Osteocyte (in vitro differentiated cells): Measurements from ENCODE around the gene IPPK. TPM values are rescaled to one million over a fixed set of nuclear protein-coding genes. Genes with fewer than 3 reads are reported as not detected.
A peak's percentile ranks its signal among the peaks of the same experiment; 100 is the strongest.

Experiments
- DNase-seq: peaks from one replicate; pipeline ENCODE4 v3.0.0; 2021; ENCODE audit warnings: mixed read lengths; ENCODE audit not compliant: unreplicated experiment; ENCODE audit errors: extremely low spot score
- H3K27ac Mint-ChIP-seq: one replicate; pipeline ENCODE4 v1.8.0; 2021; ENCODE audit warnings: mild to moderate bottlenecking, mixed read lengths; ENCODE audit not compliant: unreplicated experiment
- H3K27me3 Mint-ChIP-seq: one replicate; pipeline ENCODE4 v1.8.0; 2021; ENCODE audit warnings: mixed read lengths; ENCODE audit not compliant: unreplicated experiment
- H3K36me3 Mint-ChIP-seq: one replicate; pipeline ENCODE4 v1.8.0; 2021; ENCODE audit warnings: mixed read lengths; ENCODE audit not compliant: unreplicated experiment
- H3K4me1 Mint-ChIP-seq: one replicate; pipeline ENCODE4 v1.8.0; 2021; ENCODE audit warnings: mixed read lengths; ENCODE audit not compliant: unreplicated experiment
- H3K4me3 Mint-ChIP-seq: one replicate; pipeline ENCODE4 v1.8.0; 2021; ENCODE audit warnings: mild to moderate bottlenecking, moderate library complexity, mixed read lengths; ENCODE audit not compliant: unreplicated experiment
- H3K9me3 Mint-ChIP-seq: one replicate; pipeline ENCODE4 v1.8.0; 2021; ENCODE audit warnings: mixed read lengths; ENCODE audit not compliant: unreplicated experiment
- total RNA-seq: library from RNA; stranded (reverse); gene quantifications from 2 replicates; pipeline ENCODE4 v1.2.1, GENCODE V29; 2021
- TF ChIP-seq, protein P1 (sequence below): fragments of 200-600 bp; sonication (generic); IDR thresholded peaks from 2 replicates; pipeline ENCODE4 v1.5.0; 2021; ENCODE audit warnings: antibody characterized with exemption, mild to moderate bottlenecking, moderate library complexity

IPPK gene
- total RNA-seq, 1 donor from 2014 or later, result 6.4 TPM

DNA sequence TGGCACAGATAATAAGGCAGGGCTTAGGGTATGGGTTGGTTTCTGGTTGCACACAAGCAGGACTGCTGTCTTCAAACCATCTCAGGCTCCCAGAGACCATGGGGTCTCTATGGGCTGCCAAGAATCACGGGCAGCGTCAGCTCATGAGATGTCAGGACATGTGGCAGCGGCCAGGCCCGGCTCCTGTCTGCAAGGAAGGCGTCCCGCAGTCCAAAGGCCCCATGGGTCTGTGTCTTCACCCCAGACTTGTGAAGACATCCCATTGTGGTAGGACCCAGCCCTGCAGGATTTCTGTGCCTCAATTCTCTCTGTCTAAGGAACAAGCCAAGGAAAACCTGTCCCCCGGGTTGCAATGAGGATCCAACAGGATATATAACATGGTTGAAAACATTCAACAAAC lies 32.6 kb downstream of the IPPK start:
- no peak overlapping the region for H3K4me3 Mint-ChIP-seq
- no peak overlapping the region for H3K27ac Mint-ChIP-seq
- H3K27me3 Mint-ChIP-seq, result no peaks in the 10 kb centered on the region
- peak; percentile 67 for DNase-seq
- TF ChIP-seq, protein P1, sequence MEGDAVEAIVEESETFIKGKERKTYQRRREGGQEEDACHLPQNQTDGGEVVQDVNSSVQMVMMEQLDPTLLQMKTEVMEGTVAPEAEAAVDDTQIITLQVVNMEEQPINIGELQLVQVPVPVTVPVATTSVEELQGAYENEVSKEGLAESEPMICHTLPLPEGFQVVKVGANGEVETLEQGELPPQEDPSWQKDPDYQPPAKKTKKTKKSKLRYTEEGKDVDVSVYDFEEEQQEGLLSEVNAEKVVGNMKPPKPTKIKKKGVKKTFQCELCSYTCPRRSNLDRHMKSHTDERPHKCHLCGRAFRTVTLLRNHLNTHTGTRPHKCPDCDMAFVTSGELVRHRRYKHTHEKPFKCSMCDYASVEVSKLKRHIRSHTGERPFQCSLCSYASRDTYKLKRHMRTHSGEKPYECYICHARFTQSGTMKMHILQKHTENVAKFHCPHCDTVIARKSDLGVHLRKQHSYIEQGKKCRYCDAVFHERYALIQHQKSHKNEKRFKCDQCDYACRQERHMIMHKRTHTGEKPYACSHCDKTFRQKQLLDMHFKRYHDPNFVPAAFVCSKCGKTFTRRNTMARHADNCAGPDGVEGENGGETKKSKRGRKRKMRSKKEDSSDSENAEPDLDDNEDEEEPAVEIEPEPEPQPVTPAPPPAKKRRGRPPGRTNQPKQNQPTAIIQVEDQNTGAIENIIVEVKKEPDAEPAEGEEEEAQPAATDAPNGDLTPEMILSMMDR, result no peak
- peaks cover 37% of the 10 kb centered on the region for H3K36me3 Mint-ChIP-seq
- peaks cover 11% of the 10 kb centered on the region for H3K4me1 Mint-ChIP-seq
- H3K9me3 Mint-ChIP-seq, result no peaks in the 10 kb centered on the region

DNA sequence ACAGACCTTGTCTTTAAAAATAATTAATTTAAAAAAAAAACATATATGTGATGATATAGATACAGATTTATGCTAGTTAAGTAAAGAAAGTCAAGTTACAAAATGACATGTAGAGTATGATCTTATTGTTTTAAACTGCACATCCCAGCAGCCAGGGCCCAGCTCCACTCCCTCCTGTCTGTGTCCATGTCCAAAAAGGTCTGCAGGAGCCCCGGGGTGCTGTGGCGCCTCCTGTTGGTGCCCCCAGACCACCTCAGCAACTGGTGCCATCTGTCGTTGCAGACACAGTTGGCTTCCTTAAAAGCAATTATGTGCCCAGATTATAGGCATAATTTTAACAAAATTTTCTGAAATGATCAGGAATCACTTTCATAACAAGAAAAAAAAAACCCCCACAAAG lies 33.3 kb downstream of the IPPK start:
- H3K36me3 Mint-ChIP-seq, result peaks cover 34% of the 10 kb centered on the region
- DNase-seq, result peak; percentile 56
- no peaks in the 10 kb centered on the region for H3K27me3 Mint-ChIP-seq
- TF ChIP-seq, protein P1, result no peak
- peaks cover 15% of the 10 kb centered on the region for H3K4me1 Mint-ChIP-seq
- H3K4me3 Mint-ChIP-seq, result no peak overlapping the region
- no peak overlapping the region for H3K27ac Mint-ChIP-seq
- H3K9me3 Mint-ChIP-seq, result no peaks in the 10 kb centered on the region

DNA sequence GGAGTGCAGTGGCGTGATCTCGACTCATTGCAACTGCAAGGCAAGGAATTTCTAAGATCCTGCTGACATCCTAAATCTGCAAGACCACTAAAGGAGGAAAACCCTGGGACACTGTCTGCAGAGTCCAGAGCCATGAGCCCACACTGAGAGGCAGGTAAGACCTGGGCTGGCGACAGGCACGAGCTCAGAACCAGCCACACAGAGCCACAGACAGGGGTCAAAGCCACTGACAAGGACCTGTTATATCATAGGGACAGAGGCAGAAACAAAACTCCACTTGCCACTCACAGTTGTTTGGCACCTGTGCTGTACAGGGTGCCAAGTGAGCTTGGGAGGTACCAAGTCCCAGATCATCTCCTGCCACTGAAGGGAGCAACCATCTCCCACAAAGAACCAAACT lies 34.2 kb downstream of the IPPK start:
- peak overlapping the region; percentile 62 for H3K27ac Mint-ChIP-seq

DNA sequence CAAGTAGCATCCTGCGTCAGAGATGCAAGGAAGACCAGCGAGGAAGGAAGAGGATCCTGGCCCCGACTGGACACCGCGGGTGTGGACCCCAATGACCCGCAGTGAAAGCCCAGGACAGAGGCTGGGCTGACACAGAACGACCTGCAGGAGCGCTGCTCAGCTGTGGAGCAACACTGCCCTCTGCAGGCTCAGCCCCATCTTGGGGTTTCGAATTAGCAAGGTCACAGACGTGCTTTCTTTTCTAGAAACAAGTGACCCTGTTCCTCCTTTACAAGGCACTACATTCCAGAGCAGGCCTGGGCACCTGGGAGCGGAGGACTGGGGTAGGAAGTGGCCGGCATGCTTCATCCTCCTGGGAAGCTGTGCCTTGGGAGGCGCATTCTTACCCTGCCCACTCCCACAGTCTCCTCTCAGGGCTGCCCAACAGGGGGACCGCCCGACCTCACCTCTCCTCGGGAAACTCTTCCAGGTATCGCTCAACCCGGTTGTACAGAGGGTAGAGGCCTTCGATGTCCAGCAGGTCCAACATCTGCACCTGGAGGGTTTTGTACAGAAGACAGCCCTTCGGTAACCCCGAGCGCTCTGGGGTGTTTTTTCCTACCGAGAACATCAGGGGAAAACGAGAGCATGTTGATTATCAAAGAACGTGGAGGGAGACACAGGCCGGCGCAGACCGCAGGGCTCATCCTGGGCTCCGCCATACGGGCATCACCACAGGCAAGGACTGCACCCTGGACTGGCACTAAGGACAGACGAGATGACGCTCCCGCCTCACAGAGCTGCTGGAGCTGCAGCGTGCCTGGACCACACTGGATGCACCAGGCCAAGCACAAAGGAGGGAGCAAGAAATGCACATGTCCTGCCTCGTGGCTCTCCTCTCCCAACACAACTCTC lies 35.0 kb downstream of the IPPK start:
- peaks cover 20% of the 10 kb centered on the region for H3K4me1 Mint-ChIP-seq
- TF ChIP-seq, protein P1, result peak; percentile 98
- no peak overlapping the region for H3K4me3 Mint-ChIP-seq
- peaks cover 35% of the 10 kb centered on the region for H3K36me3 Mint-ChIP-seq
- peak overlapping the region; percentile 79 for H3K27ac Mint-ChIP-seq
- peak; percentile 92 for DNase-seq
- H3K27me3 Mint-ChIP-seq, result no peaks in the 10 kb centered on the region
- H3K9me3 Mint-ChIP-seq, result peaks cover 3% of the 10 kb centered on the region

More for the DNA sequence above, 34.2 kb downstream of the IPPK start:
- peak; percentile 68 for DNase-seq
- H3K4me3 Mint-ChIP-seq, result no peak overlapping the region
- TF ChIP-seq, protein P1, result no peak
- no peaks in the 10 kb centered on the region for H3K27me3 Mint-ChIP-seq
- peaks cover 15% of the 10 kb centered on the region for H3K4me1 Mint-ChIP-seq
- no peaks in the 10 kb centered on the region for H3K9me3 Mint-ChIP-seq
- H3K36me3 Mint-ChIP-seq, result peaks cover 30% of the 10 kb centered on the region

DNA sequence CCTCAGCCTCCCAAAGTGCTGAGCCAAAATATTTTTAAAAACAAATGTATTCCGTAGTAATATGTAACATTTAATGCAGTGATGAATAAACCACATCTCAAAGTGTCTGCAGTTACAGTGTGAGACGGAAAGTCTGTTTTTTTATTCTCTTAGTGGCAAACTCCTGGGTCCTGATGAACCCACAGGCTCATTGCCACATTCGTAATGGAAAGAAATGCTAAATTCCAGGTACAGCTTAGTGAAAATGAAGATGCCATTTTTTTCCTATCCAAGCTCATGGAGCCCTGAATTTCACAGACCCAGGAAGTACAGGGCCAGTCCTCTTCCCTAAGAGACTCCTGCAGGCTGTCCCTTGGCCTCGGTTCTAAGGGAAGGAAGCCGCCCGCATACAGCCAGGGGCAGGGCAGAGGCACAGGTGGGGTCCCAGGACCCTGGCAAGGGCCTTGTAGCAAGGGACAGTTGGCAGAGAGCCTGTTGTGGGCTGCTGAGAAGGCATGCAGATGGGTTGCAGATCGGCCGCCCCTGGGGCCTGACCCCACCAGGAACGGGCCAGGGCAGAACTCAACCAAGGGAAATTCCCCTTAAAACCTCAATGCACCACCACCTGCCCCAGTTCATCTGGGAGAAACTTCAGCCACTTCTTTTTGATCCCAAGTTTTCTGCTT lies 36.2 kb downstream of the IPPK start:
- TF ChIP-seq, protein P1, result no peak
- Mint-ChIP-seq H3K27me3 (no peaks in the 10 kb centered on the region), H3K4me1 (peaks cover 20% of the 10 kb centered on the region), H3K27ac (peak overlapping the region; percentile 79), H3K9me3 (peaks cover 8% of the 10 kb centered on the region), H3K4me3 (no peak overlapping the region), H3K36me3 (peaks cover 43% of the 10 kb centered on the region)
- DNase-seq, result peak; percentile 62
